Omental fat pad (tissue), 4 donors: ENCODE data around the gene ZIC2. TPM values are rescaled to one million over a fixed set of nuclear protein-coding genes. Genes with fewer than 3 reads are reported as not detected.

Experiments
- ATAC-seq: fragments of 150-250 bp; one replicate; pipeline ENCODE4 v1.9.1; 2016; ENCODE audit warnings: mild to moderate bottlenecking, moderate library complexity; ENCODE audit not compliant: low FRiP score
- DNase-seq: peaks from one replicate; pipeline ENCODE4 v3.0.0-alpha.2; 2019; ENCODE audit warnings: low spot score
- CTCF ChIP-seq, 3 donors: fragments of 450-650 bp; IDR thresholded peaks; one replicate each; pipeline ENCODE4 v1.5.1; 2016 to 2017; ENCODE audit warnings: antibody characterized with exemption in 3 of 3, mild to moderate bottlenecking in 3 of 3, moderate library complexity in 2 of 3
- total RNA-seq, 4 donors: library from RNA; depleted of rRNA; stranded (reverse); fragments of >200 nt; gene quantifications; one replicate each; pipeline ENCODE4 v1.1.0, GENCODE V29; 2016

ZIC2 gene
- total RNA-seq, 4 donors from 2014 or later = not detected

- ATAC-seq (no peak), DNase-seq (no peak)
- no peak for TF ChIP-seq CTCF (IDR thresholded peaks at IDR 0.05)
Measured at GRCh38 chr13:99966064-99966805, 15.3 kb upstream of the ZIC2 start.

- DNase-seq = no peak
- TF ChIP-seq CTCF (IDR thresholded peaks at IDR 0.05) = no peak
- ATAC-seq = no peak
Measured at GRCh38 chr13:99967498-99967868, 14.1 kb upstream of the ZIC2 start.

- no peak for ATAC-seq
- no peak for DNase-seq
- no peak for TF ChIP-seq CTCF (IDR thresholded peaks at IDR 0.05)
Measured at GRCh38 chr13:99967869-99968520, 13.6 kb upstream of the ZIC2 start.

- ATAC-seq = no peak
Measured at GRCh38 chr13:99968521-99969452, 12.8 kb upstream of the ZIC2 start.

GRCh38 chr13:99969453-99969918 is 12.1 kb upstream of the ZIC2 start:
- no peak for DNase-seq
- no peak for TF ChIP-seq CTCF (IDR thresholded peaks at IDR 0.05)
- no peak for ATAC-seq

More at GRCh38 chr13:99968521-99969452, 12.8 kb upstream of the ZIC2 start:
- no peak for DNase-seq
- no peak for TF ChIP-seq CTCF (IDR thresholded peaks at IDR 0.05)

- DNase-seq = no peak
Measured at GRCh38 chr13:99969919-99970650, 11.5 kb upstream of the ZIC2 start.

More at GRCh38 chr13:99969919-99970650, 11.5 kb upstream of the ZIC2 start:
- peak; percentile 84 for ATAC-seq
- no peak for TF ChIP-seq CTCF (IDR thresholded peaks at IDR 0.05)
